ENCODE data around the gene DNAH14. TPM values are rescaled to one million over a fixed set of nuclear protein-coding genes. Genes with fewer than 3 reads are reported as not detected.
"Not testable (repeated sequence)": the region's sequence is repeated elsewhere in the genome, so short reads cannot be mapped to it uniquely, and the experiment has no call there.

DNAH14 gene
- polyA plus RNA-seq, 5 donors = 14.2 to 21.2 (median 19.6) TPM

- no peak for DNase-seq
Observed at GRCh38 chr1:225343618-225344017, 414.1 kb downstream of the DNAH14 start.

GRCh38 chr1:225347123-225347683 is 417.7 kb downstream of the DNAH14 start:
- no peak for DNase-seq

- no peak for DNase-seq
Observed at GRCh38 chr1:225348400-225348799, 418.9 kb downstream of the DNAH14 start.

GRCh38 chr1:225349826-225350225 is 420.4 kb downstream of the DNAH14 start:
- no peak for DNase-seq

- DNase-seq = no peak
Observed at GRCh38 chr1:225350872-225351271, 421.4 kb downstream of the DNAH14 start.

- no peak for DNase-seq
Observed at GRCh38 chr1:225354906-225355305, 425.4 kb downstream of the DNAH14 start.

GRCh38 chr1:225355863-225356262 is 426.4 kb downstream of the DNAH14 start:
- DNase-seq = no peak

GRCh38 chr1:225360119-225360518 is 430.6 kb downstream of the DNAH14 start:
- DNase-seq = no peak

GRCh38 chr1:225361176-225361575 is 431.7 kb downstream of the DNAH14 start:
- DNase-seq = no peak

GRCh38 chr1:225362805-225363204 is 433.3 kb downstream of the DNAH14 start:
- DNase-seq = no peak

GRCh38 chr1:225364439-225364838 is 435.0 kb downstream of the DNAH14 start:
- DNase-seq = no peak

- no peak for DNase-seq
Observed at GRCh38 chr1:225366018-225366417, 436.5 kb downstream of the DNAH14 start.

GRCh38 chr1:225366552-225366951 is 437.1 kb downstream of the DNAH14 start:
- no peak for DNase-seq

GRCh38 chr1:225368036-225368552 is 438.6 kb downstream of the DNAH14 start:
- DNase-seq = no peak

GRCh38 chr1:225371366-225372010 is 442.0 kb downstream of the DNAH14 start:
- DNase-seq = no peak

- no peak for DNase-seq
Observed at GRCh38 chr1:225373155-225373554, 443.7 kb downstream of the DNAH14 start.

- DNase-seq = no peak
Observed at GRCh38 chr1:225374996-225375395, 445.5 kb downstream of the DNAH14 start.

GRCh38 chr1:225378880-225379279 is 449.4 kb downstream of the DNAH14 start:
- no peak for DNase-seq

GRCh38 chr1:225380691-225381090 is 451.2 kb downstream of the DNAH14 start:
- DNase-seq = no peak

GRCh38 chr1:225386860-225387259 is 457.4 kb downstream of the DNAH14 start:
- not testable (repeated sequence) for DNase-seq

- no peak for DNase-seq
Observed at GRCh38 chr1:225388372-225388771, 458.9 kb downstream of the DNAH14 start.

- DNase-seq = no peak
Observed at GRCh38 chr1:225389843-225390242, 460.4 kb downstream of the DNAH14 start.

- no peak for DNase-seq
Observed at GRCh38 chr1:225396357-225396756, 466.9 kb downstream of the DNAH14 start.

GRCh38 chr1:225400968-225401367 is 471.5 kb downstream of the DNAH14 start:
- DNase-seq = no peak
